ENCODE measurements around the gene PLEKHG5. TPM values are rescaled to one million over a fixed set of nuclear protein-coding genes. Genes with fewer than 3 reads are reported as not detected.
A peak's percentile ranks its signal among the peaks of the same experiment; 100 is the strongest.

Gene PLEKHG5
- total RNA-seq, 4 donors from 2014 or later, result 1.2 to 2.3 (median 1.6) TPM

GRCh38 chr1:6526316-6526715, 34.8 kb upstream of the PLEKHG5 start:
- in situ Hi-C loops (cut with MboI; ENCODE audit: low sequenced_read_pairs in 4 of 4), result no loop called here
- ATAC-seq (no peak), DNase-seq (no peak)

GRCh38 chr1:6523566-6523965, 32.1 kb upstream of the PLEKHG5 start:
- H3K27me3 ChIP-seq, result no peaks in the 10 kb centered on the region
- ATAC-seq (peak in 1 of 2 donors; percentile 49), DNase-seq (no peak)
- no peak for TF ChIP-seq POLR2A (IDR thresholded peaks at IDR 0.05)
- TF ChIP-seq CTCF (IDR thresholded peaks at IDR 0.05 in 4 of 5, conservative IDR thresholded peaks at IDR 0.05 in 1 of 5), result peak in 3 of 5 experiments; percentile 29 to 39 (median 34)
- no peak overlapping the region for H3K27ac ChIP-seq
- no peak overlapping the region for H3K4me3 ChIP-seq
- H3K36me3 ChIP-seq, result peaks cover 0 to 37% of the 10 kb centered on the region in 2 donors
- in situ Hi-C loops (cut with MboI; ENCODE audit: low sequenced_read_pairs in 4 of 4) (no loop called here), intact Hi-C loops (cut with DNase I; ENCODE audit: low total_unique reads) (no loop called here)
- no peaks in the 10 kb centered on the region for H3K9me3 ChIP-seq
- peaks cover 0 to 10% of the 10 kb centered on the region in 2 donors for H3K4me1 ChIP-seq

More at GRCh38 chr1:6526316-6526715, 34.8 kb upstream of the PLEKHG5 start:
- no peak for TF ChIP-seq CTCF (IDR thresholded peaks at IDR 0.05 in 4 of 5, conservative IDR thresholded peaks at IDR 0.05 in 1 of 5)
- TF ChIP-seq POLR2A (IDR thresholded peaks at IDR 0.05), result no peak
- no peaks in the 10 kb centered on the region for H3K27me3 ChIP-seq
- H3K4me1 ChIP-seq, result no peaks in the 10 kb centered on the region
- H3K4me3 ChIP-seq, result no peak overlapping the region
- intact Hi-C loops (cut with DNase I; ENCODE audit: low total_unique reads), result no loop called here
- H3K9me3 ChIP-seq, result no peaks in the 10 kb centered on the region
- H3K27ac ChIP-seq, result no peak overlapping the region
- H3K36me3 ChIP-seq, result peaks cover 0 to 65% of the 10 kb centered on the region in 2 donors

- intact Hi-C loops (cut with DNase I; ENCODE audit: low total_unique reads), result loop anchor here (2.0 kb wide), 1 partner anchor 33 kb away; no protein-coding TSS in a partner anchor
- H3K4me1 ChIP-seq, result peaks cover 0 to 10% of the 10 kb centered on the region in 2 donors
- H3K27ac ChIP-seq, result no peak overlapping the region
- no peak overlapping the region for H3K4me3 ChIP-seq
- in situ Hi-C loops (cut with MboI; ENCODE audit: low sequenced_read_pairs in 4 of 4), result no loop called here
- TF ChIP-seq POLR2A (IDR thresholded peaks at IDR 0.05) (no peak), CTCF (IDR thresholded peaks at IDR 0.05 in 4 of 5, conservative IDR thresholded peaks at IDR 0.05 in 1 of 5) (no peak)
- ATAC-seq, result no peak
- no peaks in the 10 kb centered on the region for H3K27me3 ChIP-seq
- H3K9me3 ChIP-seq, result no peaks in the 10 kb centered on the region
- H3K36me3 ChIP-seq, result peaks cover 0 to 21% of the 10 kb centered on the region in 2 donors
- DNase-seq, result no peak
Measured at GRCh38 chr1:6521536-6521935, 30.1 kb upstream of the PLEKHG5 start.

GRCh38 chr1:6519935-6520671, 28.6 kb upstream of the PLEKHG5 start:
- Histone ChIP-seq H3K36me3 (peaks cover 0 to 6% of the 10 kb centered on the region in 2 donors), H3K4me3 (no peak overlapping the region), H3K4me1 (peaks cover 0 to 10% of the 10 kb centered on the region in 2 donors), H3K27me3 (no peaks in the 10 kb centered on the region), H3K9me3 (no peaks in the 10 kb centered on the region), H3K27ac (no peak overlapping the region)
- TF ChIP-seq CTCF (IDR thresholded peaks at IDR 0.05 in 4 of 5, conservative IDR thresholded peaks at IDR 0.05 in 1 of 5) (no peak), POLR2A (IDR thresholded peaks at IDR 0.05) (no peak)
- in situ Hi-C loops (cut with MboI; ENCODE audit: low sequenced_read_pairs in 4 of 4), result no loop called here
- peak in 1 of 2 donors; percentile 20 for ATAC-seq
- DNase-seq, result no peak
- intact Hi-C loops (cut with DNase I; ENCODE audit: low total_unique reads), result loop anchor here (2.0 kb wide), 1 partner anchor 31 kb away; no protein-coding TSS in a partner anchor
